Measurements from ENCODE around the gene ZNF592. TPM values are rescaled to one million over a fixed set of nuclear protein-coding genes. Genes with fewer than 3 reads are reported as not detected.

The ZNF592 gene
- total and polyA plus RNA-seq, 7 donors = 13.1 to 43.3 (median 33.8) TPM

DNA sequence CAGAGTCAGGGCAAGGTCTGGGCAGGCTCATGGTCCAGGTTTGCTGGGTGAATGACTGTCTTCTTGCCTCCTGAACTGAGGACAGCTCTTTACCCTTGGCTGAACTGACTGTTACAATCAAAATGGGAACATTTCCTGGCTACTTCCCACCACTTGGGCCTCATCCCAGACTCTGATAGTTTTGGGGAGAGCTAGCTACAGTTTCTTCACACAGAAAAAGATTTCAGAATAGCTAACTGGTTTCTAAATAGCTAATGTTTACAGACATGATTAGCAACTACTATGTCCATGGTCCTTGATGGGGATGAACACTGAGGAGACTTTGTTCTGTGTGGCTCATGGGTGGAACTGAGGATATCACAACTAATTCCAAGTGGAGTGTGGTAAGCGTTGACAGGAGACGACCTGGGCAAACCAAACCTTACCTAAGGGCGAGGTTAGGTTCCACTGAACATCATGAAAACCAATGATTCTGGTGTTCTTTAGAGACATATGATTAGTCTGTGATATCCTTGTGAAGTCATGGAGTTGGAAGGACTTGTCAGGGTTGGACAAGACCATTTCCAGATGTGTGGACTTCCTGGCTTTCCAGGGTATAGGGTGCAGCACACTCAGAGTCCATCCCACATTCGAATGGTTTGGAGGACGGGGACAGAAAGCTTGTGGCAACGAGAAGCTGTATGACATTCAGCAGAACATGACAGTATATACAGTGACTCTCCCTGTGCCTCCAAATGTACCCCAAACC lies 76.0 kb downstream of the ZNF592 start:
- Histone ChIP-seq H3K9me3 (no peaks in the 10 kb centered on the region), H3K27ac (peak overlapping the region; percentile 99), H3K27me3 (ENCODE audit: insufficient read depth in 3 of 3, low read length in 2 of 3) (no peaks in the 10 kb centered on the region), H3K4me1 (peaks cover 100% of the 10 kb centered on the region), H3K36me3 (ENCODE audit: insufficient read depth in 1 of 2, low read depth in 1 of 2) (peaks cover 8 to 49% of the 10 kb centered on the region in 2 donors), H3K4me3 (peak overlapping the region; percentile 90)
- TF ChIP-seq, protein P1, sequence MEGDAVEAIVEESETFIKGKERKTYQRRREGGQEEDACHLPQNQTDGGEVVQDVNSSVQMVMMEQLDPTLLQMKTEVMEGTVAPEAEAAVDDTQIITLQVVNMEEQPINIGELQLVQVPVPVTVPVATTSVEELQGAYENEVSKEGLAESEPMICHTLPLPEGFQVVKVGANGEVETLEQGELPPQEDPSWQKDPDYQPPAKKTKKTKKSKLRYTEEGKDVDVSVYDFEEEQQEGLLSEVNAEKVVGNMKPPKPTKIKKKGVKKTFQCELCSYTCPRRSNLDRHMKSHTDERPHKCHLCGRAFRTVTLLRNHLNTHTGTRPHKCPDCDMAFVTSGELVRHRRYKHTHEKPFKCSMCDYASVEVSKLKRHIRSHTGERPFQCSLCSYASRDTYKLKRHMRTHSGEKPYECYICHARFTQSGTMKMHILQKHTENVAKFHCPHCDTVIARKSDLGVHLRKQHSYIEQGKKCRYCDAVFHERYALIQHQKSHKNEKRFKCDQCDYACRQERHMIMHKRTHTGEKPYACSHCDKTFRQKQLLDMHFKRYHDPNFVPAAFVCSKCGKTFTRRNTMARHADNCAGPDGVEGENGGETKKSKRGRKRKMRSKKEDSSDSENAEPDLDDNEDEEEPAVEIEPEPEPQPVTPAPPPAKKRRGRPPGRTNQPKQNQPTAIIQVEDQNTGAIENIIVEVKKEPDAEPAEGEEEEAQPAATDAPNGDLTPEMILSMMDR (IDR thresholded peaks at IDR 0.05) = no peak
- peak; percentile 66 to 75 for DNase-seq
- ATAC-seq = peak in 3 of 4 donors; percentile 25 to 45 (median 28)
- WGBS, 3 donors = 46 to 57% (median 54%) methylated on average over 6 of the region's 6 CpGs
- intact Hi-C loops (cut with DNase I) = no loop called here

DNA sequence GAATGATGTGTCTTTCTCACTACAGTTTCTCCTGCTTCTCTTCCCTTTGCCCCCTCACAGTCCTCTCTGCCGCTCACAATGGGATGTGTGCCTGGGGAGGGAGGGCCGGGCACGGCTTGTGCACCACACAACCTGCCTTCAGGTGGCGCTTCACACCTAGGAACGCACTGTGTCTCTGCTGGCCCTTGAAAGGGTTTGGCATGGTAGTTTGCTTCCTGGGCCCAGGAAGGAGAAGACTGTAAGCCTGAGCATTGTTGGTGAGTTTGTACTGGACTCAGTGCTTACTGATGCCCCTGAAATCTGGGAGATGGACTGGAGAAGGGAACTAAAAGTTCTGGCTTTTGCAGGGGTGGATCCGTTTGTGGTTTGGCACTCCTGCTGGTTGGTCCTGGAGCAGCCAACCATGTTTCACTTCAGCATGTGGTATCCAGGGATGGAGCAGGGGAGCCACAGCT lies 78.0 kb downstream of the ZNF592 start:
- DNase-seq (peak; percentile 52 to 74), ATAC-seq (peak in 3 of 4 donors; percentile 13 to 46 (median 41))
- TF ChIP-seq, protein P1 (IDR thresholded peaks at IDR 0.05) = peak; percentile 17
- Histone ChIP-seq H3K9me3 (no peaks in the 10 kb centered on the region), H3K4me3 (no peak overlapping the region), H3K36me3 (ENCODE audit: insufficient read depth in 1 of 2, low read depth in 1 of 2) (peaks cover 8 to 60% of the 10 kb centered on the region in 2 donors), H3K27ac (peak overlapping the region; percentile 99), H3K4me1 (peaks cover 99% of the 10 kb centered on the region), H3K27me3 (ENCODE audit: insufficient read depth in 3 of 3, low read length in 2 of 3) (no peaks in the 10 kb centered on the region)
- intact Hi-C loops (cut with DNase I) = no loop called here
- whole genome bisulfite sequencing, 3 donors = 40 to 52% (median 46%) methylated on average over 5 to 6 of the region's 6 CpGs

DNA sequence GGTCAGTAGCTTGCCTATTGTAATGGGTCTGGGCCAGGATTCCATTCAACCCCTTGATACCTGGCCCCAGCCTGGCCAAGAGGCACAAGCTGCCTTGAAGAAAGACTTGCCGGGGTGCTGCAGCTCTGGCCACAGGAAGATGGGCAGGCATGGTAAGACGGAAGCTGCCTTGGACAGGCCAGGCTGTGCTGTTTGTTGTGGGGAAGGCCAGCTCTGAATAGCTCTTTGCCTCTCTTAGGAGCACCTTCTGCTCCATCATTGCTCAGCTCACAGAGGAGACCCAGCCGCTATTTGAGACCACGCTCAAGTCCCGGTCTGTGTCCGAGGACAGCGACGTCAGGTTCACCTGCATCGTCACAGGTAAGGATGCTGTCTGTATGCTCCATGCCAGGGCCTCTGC lies 78.9 kb downstream of the ZNF592 start:
- Histone ChIP-seq H3K4me1 (peaks cover 99% of the 10 kb centered on the region), H3K27me3 (ENCODE audit: insufficient read depth in 3 of 3, low read length in 2 of 3) (no peaks in the 10 kb centered on the region), H3K9me3 (no peaks in the 10 kb centered on the region), H3K27ac (peak overlapping the region; percentile 99), H3K36me3 (ENCODE audit: insufficient read depth in 1 of 2, low read depth in 1 of 2) (peaks cover 8 to 55% of the 10 kb centered on the region in 2 donors), H3K4me3 (no peak overlapping the region)
- intact Hi-C loops (cut with DNase I) = no loop called here
- ATAC-seq (no peak), DNase-seq (no peak)
- TF ChIP-seq, protein P1 (IDR thresholded peaks at IDR 0.05) = no peak
- WGBS, 3 donors = 83 to 92% (median 88%) methylated on average over 9 of the region's 9 CpGs

DNA sequence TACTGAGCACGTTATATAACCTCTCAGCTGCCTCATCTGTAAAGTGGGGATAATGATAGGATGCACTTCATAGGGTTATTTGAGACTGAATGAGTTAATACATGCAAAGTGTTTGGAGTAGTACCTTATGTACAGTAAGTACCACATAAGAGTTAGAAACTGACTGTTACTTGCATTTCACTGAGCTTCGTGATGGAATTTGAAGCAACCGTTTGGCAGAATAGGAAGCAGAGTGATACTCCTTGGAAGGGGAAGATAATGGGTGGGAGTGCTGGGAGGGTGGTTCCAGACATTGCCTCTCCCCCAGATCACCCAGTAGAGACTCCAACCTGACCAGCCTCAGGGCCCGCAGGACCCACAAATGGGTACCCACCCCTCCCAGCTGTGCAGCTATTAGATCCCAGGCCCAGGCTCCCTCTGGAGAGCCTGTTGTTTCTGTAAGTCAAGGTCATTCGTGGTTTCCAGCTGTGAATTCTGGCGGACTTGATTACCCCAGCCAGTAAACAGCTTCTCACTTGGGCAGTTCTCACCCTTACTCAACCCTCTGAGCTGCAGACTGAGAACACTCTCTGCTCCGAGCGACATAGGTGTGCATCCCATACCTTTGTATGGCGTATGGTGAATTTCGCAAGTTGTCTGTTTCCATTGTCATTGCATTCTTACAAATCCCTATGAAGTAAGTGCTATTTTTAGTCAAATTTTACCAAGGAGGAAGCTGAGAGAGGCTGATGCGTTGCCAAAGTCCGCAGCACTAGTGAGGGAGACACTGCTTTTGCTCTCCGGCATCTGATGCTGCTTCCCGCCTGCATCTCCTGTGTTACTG lies 79.9 kb downstream of the ZNF592 start:
- ATAC-seq = peak; percentile 24 to 58 (median 44)
- peaks cover 99% of the 10 kb centered on the region for H3K4me1 ChIP-seq
- intact Hi-C loops (cut with DNase I) = no loop called here
- peak in 1 of 2 donors; percentile 76 for DNase-seq
- H3K27me3 ChIP-seq (ENCODE audit: insufficient read depth in 3 of 3, low read length in 2 of 3) = no peaks in the 10 kb centered on the region
- peak overlapping the region; percentile 99 for H3K27ac ChIP-seq
- H3K9me3 ChIP-seq = no peaks in the 10 kb centered on the region
- TF ChIP-seq, protein P1 (IDR thresholded peaks at IDR 0.05) = no peak
- no peak overlapping the region for H3K4me3 ChIP-seq
- H3K36me3 ChIP-seq (ENCODE audit: insufficient read depth in 1 of 2, low read depth in 1 of 2) = peaks cover 12 to 62% of the 10 kb centered on the region in 2 donors
- 16 to 30% (median 16%) methylated on average over 14 of the region's 14 CpGs for WGBS, 3 donors
